Stimulated activated CD4-positive, alpha-beta T cell treated with anti-CD3 and anti-CD28 coated beads, Interleukin-12 subunit alpha, Interleukin-12 subunit beta, amount 100 ng/mL, for 4 hours (primary cell): ENCODE measurements around the gene CERS6.
"Not testable (repeated sequence)": the region's sequence is repeated elsewhere in the genome, so short reads cannot be mapped to it uniquely, and the experiment has no call there.

Experiments
- DNase-seq: peaks from one replicate; pipeline ENCODE4 v3.0.0-alpha.2; 2020

The CERS6 gene

DNA sequence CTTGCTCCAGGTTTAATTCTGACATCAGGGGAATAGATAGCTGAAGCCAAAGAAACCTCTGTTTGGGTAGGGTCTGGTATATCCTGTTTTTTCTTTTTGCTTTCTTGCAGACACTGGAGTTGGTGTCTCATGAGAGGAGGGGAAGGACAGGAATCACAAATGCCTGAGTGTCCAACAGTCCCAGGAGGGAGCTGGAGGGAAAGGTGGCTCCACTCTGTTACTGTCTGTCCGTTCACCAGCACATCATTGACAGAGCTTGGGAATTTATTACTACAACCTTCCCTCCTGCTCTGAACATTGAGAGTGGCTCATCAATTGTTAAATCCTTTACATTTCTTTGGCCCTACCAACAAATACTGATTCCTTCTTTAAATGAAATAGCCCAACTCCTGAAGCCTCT lies 194.1 kb downstream of the CERS6 start:
- DNase-seq = no peak

DNA sequence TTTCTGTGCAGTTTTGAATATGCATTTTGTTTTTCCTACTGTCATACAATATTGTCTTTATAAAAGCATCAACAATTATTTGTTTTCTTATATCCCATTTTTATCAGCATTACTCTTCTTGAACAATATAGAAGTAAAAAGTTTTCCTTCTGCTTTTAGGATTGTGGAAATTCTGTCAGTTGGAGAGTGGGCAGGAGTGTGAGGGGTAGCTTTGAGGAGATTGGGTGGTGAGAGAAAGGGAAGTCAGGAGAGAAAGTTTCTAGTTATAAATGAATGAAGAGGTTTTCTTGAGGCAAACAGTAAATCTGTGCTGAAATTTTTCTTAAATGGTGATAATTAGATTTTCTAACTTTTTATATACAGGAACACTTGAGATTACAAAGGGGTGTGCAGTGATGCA lies 194.7 kb downstream of the CERS6 start:
- DNase-seq = no peak

DNA sequence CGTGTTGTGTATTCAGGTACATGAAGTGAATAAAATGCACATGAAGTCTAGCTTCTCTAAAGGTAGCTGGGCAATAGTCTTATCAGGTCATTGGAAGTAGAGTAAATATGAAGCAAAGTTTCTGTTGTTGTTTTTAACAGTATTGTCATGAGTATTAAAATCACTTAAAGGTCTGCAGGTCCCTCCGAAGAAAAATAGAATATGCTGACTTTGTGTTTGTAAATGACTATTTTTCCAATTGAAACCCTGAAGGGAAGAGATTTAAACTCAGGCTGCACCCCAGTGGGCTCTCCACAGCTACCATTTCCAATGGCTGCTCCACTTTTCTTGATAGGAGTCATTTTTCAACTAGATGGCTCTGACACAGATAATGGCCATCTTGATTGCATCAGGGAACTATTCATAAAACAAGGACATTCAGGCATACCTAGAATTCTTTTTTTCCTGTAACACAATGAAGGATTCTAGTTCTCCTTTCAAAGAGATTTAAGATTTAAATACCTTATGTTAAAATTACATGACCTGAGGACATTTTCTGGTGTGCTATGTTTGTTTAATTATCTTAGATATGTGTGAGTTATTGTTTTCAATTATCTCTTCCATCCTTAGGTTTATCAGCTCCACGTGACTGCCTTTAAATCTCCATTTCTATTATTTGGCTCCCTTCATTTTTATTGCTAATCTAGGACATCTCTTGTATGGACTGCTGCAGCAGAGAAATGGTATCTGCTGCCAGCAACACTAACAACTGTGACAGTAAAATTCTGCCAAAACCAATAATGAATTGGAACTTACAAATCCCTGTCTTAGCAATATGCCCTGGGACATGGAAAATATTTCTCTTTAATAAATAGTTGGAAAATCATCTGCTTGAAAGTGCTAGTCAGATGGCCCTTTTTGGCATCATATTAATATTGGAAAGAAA lies 197.2 kb downstream of the CERS6 start:
- no peak for DNase-seq

DNA sequence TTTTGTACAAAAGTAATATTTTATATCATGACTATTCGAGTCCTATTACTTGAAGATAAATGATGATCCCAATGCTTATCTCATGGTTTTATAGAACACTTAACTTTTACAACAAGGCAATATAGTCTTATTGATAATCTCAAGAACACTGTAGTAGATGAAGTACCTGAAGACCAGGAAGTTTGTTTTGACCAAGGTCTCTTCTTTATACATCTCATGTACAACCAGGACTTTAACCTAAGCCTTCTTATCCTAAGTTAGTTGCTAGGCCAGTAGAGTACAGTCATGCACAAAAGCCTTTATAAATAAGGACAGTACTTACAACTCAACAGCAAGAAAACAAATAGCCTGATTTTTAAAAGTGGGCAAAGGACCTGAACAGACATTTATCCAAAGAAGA lies 198.6 kb downstream of the CERS6 start:
- no peak for DNase-seq

DNA sequence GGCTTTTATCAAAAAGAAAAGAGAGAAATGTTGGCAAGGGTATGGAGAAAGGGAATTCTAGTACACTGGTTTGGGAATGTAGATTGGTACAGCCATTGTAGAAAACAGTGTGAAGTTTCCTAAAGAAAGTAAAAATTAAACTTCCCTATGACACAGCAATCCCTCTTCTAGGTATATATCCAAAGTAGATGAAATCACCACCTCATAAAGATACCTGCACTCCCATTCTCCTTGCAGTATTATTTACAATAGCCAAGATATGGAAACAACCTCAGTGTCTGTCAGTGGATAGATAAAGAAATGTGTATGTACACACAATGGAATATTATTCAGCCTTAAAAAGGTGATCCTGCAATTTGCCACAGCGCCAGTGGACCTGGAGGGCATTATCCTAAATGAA lies 199.1 kb downstream of the CERS6 start:
- DNase-seq = no peak

DNA sequence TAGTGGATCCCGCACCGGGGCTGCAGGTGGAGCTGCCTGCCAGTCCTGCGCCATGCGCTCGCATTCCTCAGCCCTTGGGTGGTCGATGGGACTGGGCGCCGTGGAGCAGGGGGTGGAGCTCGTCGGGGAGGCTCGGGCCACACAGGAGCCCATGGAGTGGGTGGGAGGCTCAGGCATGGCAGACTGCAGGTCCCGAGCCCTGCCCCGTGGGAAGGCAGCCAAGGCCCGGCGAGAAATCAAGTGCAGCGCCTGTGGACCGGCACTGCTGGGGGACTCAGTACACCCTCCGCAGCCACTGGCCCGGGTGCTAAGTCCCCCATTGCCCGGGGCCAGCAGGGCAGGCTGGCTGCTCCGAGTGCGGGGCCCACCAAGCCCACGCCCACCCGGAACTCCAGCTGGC lies 201.3 kb downstream of the CERS6 start:
- DNase-seq = not testable (repeated sequence)

DNA sequence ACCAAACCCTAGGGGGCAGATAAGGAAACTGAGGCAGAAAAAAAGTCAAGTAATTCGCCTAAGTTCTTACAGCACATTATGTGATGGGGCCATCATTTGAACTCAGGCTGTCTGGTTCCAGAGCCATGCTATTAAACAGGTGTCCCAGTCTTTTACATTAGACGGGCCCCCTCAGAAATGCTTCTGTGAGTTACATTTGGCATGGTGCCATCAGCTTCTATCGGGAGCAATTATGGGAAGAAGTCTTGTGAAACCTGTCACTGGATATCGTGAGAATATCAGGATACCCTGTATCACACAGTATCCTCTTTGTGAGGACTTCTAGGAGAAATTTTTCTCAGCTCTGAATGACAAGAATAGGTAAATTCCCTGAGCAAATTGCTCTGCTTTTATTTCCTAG lies 202.6 kb downstream of the CERS6 start:
- DNase-seq = no peak

DNA sequence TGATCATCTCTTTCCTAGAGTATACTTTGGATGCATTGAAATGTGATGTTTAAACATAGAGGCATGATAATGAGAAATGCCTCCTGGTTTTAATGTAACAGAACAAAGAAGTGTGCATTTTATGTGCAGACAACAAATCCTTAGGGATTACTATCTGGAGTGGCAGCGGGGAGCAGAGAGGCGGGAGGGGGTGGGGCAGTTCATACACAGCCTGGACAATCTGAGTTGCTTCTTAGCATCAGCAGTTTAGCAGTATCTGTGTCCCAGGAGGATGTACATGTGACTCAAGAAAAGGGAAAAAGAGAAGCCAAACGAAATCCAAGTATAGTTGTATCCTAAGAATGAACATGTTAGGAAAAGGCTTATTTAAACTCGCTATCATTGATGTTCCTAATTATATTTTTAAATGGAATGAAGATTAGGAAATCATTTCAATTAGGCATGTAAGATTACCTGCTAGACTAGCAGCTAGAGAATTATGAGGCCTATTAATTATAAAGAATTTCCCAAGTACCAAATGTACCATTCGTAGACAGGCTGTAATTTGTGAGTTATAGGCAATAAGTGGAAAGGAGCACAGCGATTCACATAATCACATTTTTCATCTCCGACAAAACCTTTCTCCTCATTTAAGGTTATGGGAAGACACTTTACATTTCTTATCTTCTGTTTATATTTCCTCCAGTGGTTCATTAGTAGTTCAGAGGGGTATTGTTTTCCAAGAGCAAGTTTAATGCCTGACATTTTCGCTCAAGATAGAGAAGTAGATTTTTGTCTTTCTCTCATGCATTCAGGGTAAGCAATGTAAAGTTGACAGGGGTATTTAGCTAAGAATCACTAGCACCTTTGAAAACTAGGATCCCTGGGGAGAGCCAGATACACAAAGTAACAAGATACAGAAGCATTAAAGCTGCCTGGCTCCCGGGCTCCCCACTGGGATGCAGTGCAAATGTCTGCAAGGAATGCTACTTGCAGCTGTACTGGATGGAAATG lies 205.1 kb downstream of the CERS6 start:
- DNase-seq = no peak

DNA sequence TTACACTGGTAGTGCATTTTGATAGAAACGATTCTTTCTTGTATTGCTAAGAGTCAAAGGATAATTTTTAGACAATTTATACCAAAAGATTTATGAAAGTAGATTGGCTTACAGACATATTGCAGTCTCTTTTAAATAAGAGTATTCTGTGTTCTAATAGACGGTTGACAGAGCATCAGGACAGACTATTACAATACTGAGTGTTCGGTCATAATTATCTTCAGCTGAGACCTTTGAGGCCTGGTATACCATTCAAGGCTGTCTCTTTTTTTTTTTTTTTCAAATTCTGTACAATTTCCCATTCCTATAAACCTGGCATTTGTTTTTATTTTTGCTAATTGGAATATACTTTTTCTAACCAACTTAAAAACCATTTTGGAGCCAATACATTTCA lies 205.8 kb downstream of the CERS6 start:
- DNase-seq = no peak

DNA sequence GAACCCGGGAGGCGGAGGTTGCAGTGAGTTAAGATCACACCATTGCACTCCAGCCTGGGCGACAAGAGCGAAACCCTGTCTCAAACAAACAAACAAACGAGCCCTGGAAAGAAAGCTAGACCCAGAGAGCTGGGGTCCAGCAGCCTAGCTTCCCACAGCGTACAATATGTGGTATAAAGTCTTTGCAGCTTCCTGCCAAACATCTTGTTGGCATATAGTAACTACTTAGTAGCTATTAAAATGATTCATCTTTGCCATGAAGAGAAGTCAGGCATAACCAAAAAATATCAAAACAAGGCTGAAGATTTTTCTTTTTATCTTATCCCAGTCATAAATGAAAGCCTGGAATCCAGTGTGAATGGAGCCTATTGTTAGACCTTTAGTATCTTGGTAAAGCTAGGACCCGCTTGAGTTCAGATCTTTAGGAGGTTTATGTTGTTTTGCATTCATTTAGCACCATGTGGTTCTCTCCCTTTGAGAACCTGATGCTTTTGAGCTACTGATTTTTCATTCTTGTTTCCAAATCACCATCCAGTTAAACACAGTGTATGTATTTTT lies 206.7 kb downstream of the CERS6 start:
- DNase-seq = no peak

DNA sequence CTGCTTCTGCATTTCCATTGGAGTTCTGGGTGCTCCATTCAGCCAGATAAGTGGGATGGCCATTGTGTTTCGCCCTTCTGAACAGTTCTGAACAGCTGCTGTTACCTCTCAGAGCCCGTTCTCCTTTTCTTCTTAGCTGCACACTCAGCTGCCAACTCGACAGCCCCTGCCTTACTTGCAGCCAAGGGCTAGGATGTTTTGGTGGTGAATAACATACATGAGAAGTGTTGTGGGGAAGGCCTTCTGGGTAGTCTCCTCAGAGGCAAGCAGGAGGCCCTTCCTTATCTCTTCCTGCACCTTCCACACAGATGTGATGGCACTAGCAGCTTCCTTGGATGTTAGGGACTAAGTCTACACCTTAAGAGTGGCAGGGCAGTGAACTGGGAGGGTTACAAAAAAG lies 207.9 kb downstream of the CERS6 start:
- no peak for DNase-seq

DNA sequence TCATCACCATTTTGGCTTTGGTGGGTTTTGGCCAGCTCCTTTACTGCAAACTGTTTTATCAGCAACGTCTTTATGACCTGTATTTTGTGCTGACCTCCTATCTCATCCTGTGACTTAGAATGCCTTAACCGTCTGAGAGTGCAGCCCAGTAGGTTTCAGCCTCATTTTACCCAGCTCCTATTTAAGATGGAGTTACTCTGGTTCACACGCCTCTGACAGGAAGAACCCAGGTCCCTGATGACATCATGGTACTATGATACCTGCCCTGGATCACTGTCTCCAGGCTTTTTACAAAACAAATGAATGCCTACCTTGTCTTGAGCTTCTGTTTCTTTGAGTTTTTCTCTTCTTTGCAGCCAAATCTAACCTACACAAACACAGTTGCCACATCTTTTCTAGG lies 208.6 kb downstream of the CERS6 start:
- not testable (repeated sequence) for DNase-seq

DNA sequence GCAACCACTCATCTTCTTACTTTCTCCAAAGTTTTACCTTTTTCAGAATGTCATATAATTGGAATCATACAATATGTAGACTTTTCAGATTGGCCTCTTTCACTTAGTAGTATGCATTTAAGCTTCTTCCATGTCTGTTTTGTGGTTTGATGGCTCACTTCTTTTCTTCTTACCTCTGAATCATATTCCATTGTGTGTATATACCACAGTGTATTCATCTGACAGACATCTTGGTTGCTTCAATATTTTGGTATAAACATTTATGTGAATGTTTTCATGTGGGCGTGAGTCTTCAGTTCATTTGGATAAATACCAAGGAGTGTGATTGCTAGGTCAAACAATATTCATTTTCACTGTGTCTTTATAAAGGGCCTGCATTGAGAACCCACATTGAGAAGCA lies 210.3 kb downstream of the CERS6 start:
- DNase-seq = no peak

DNA sequence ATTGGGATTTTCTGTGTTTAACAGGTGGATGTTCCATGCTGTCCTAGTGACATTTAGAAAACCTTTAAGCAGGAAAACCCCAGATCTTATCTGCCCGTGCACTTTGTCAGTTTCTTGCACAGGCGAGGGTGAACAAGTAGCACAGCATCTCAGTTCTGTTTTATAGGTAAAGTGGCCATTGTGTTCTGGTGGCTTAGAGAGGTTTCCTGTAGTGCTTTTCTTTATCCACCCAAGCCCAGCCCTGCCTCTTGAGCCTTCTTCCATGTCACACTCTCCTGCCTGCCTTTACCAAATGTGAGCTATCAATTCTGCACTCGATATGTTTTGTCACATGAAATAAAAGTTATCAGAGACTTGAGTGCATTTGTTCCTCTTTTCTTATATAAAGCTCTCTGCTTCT lies 211.1 kb downstream of the CERS6 start:
- DNase-seq = no peak

DNA sequence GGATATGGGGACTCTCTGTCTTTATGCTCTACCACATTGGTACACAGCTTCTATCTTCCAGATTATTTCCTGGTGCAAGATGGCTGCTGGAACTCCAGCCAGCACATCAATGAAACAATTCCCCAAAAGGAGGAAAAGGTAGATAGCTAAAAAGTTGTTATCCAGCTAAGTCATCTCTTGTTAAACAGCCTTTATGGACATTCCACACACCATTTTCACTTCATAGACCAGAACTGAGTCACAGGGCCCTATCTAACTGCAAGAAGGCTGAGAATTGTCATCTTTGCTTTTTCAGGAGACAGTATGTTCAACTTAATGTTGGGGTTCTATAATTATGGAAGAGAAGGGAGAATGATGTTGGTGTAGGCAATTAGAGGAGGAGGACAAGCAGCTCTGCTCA lies 213.1 kb downstream of the CERS6 start:
- no peak for DNase-seq

DNA sequence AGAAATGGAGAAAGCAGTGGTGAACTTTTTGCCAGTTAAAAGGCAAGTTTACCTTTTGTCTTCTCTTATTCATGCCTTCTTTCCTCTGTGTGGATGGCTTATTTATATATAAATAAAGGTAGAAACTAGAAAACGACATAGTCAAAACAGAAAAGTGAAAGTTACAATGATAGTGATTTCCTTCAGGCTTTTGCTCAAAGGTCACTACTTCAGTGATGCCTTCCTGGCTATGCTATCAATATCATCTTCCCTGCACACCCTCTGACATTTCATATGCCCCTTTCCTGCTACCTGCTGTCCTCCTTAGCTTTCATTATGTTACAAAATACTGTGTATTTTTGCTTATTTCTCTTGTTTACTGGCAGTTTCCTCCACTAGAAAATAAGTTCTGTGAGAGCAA lies 214.4 kb downstream of the CERS6 start:
- no peak for DNase-seq

DNA sequence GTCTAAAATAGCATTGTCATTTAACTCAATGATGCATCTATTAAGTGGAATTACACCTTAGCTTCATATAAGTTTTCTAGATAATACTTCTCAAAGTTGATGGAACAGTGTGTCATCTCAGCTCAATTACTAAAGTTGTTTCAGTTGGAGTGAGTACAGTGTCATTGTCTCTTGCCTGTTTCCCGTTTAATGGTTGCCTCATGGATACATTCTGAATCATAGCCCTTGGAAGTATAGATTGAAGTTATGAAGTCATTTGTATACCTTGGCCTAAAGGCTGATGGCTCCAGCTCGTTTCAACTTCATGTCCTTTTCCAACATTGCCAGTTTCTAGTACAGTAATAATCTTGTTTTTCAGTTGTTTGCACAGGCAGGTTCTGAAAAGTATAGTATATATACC lies 215.9 kb downstream of the CERS6 start:
- DNase-seq = no peak

DNA sequence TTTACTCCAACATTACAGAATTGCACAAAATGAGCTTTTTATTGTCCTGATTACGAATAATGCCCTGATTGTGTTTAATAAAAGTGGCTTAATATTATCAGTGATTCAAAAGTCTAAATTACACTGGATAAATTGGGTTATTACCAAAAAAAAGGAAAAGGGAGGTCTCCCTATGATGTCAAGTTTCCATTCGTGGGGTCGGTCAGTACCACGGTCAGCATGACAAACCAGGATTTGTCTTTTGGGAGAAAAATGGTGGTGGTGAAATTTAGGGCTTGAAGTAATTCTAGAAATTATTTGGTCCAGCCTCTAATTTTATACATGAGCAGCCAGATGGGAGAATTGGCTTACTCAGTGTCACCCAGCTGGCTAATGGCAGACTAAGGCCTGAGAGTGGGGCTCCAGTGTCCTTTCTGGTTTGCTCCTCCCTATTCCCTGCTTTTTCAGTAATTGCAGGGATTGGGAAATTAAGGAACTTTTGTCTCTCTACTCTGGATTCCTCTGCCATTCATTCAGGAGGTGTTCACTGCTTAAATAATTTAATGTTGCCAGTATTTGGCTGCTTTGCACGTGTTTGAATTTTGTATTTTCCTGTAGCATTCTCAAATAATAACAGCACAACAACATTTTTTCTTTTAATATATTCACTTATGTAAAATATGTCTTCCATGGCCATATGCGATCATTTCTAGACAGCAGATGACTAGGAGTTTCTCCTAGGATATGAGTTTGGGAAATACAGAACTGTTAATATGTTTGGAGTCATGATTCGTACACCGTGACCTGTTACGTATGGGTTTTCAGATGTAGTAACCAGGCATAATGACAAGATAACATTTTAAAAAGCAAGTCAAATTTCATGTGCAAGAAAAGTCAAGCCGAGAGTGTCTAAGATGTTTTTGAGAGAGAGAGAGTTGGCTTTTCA lies 217.5 kb downstream of the CERS6 start:
- DNase-seq = no peak

DNA sequence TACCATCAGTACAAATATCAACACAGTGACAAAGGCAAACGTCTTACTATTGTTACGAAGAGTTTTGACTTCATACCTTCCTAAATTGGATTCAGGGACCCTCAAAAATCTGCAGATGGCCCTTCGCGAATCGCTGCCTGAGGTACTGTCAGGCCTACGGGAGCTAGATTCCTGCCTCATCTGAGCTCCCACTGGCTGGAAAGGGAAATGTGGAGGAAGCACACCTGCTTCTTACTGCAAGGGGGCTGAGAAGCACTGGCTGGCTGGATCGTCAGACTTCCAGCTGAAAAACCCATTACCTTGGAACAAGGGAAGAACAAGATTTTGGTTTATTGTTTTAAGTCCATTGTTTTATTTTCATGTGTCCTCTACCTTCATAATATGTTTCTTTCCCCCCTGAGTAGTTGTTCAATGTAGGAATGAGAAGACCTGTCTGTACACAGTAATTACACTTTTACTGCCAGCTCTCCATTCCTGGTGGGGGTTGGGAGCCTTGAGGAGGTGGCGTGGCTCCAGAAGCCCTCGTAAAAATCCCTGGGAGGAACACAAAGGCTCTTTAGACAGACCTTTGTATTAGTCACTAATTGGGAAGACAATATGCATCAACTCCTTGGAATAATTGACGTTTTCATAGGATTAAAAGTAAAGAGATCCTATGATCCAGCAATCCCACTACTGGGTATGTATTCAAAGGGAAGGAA lies 222.2 kb downstream of the CERS6 start:
- no peak for DNase-seq

DNA sequence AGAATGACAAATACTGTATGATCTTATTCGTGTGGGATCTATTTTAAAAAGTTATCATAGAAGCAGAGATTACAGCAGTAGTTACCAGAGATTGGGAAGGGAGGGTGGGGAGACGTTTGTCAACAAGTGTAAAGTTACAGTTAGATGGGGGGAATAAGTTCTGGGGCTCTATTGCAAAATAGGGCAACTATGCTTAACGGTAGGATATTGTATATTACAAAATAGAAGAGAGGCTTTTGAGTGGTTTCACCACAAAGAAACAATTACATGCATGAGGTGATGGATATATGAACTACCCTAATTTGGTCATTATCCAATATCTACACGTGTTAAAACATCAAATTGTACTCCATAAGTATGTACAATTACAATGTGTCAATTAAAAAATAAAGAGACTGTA lies 223.0 kb downstream of the CERS6 start:
- DNase-seq = no peak

DNA sequence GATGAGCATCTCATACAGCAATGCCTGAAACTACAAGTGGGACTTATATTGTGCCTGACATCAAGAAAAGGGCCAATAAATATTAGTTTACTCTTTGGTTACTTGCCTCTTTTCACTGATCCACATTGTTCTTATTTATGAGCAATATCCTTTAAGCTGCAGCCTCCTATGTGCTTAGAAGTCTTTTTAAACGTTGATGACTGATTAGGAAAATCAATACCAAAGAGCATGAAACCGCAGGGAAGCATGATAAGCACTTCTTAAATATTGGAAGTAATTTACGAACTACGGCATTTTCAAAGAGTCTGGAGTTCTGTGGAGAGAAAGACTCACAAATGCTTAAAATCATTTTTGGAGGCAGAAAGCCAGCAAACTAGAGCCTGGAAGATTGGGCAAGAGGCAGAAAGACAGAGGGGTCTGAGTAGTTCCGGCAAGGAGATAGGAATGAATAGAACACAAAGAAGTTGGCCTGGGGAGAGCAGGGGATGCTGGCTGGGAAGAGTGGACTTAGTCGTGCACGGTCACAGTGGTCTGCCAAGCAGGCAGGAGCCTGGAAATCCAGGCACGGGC lies 223.8 kb downstream of the CERS6 start:
- DNase-seq = no peak
